ENCODE measurements around the gene ZFYVE9. TPM values are rescaled to one million over a fixed set of nuclear protein-coding genes. Genes with fewer than 3 reads are reported as not detected.
A peak's percentile ranks its signal among the peaks of the same experiment; 100 is the strongest.

The ZFYVE9 gene
- total and polyA plus RNA-seq, 9 of the 15 experiments (the other 6 are each of a cell fraction or from before 2014, with no cell fraction given) = 0.52 to 14.4 (median 8.9) TPM

DNA sequence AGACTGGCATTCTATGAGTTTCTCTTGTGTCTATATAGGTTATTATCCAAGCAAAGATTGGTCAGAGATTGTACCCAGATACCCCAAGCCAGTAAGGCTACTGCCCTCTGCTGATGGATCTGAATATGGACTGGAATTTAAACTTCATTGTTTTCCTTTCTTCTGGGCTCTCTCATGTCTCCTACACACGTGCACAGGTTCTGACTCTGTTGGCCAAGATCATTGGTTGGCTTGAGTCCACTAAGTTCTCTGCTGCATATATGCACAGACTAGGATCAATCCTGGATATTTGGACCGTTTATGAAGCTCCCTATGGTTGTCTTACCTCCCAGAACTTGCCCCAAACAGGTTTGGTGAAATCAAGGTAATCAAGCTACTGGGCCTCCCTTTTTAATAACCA lies 154.5 kb downstream of the ZFYVE9 start:
- H3K36me3 ChIP-seq (ENCODE audit: control insufficient read depth, insufficient read depth, low read length) = peaks cover 7% of the 10 kb centered on the region; the same call in 1 of the 3 replicates
- H3K27ac ChIP-seq (ENCODE audit: extremely low read depth, low read depth, low read length) = no peak overlapping the region
- H3K9me1 ChIP-seq (ENCODE audit: control insufficient read depth, insufficient read depth, low read length) = no peaks in the 10 kb centered on the region
- H3K4me1 ChIP-seq (replicated peaks in 1 of 2; ENCODE audit: control insufficient read depth in 2 of 2, insufficient read depth in 2 of 2, low read length in 2 of 2) = no peaks in the 10 kb centered on the region
- DNase-seq (ENCODE audit: extremely low read depth in 1 of 4, low spot score in 3 of 4) (peak; percentile 48 to 73 (median 59)), ATAC-seq (peak; percentile 96), FAIRE-seq (peak; percentile 86)
- intact Hi-C loops (cut with micrococcal nuclease) = loop anchor here (1.0 to 5.0 kb wide), 4 partner anchors 52 to 399 kb away; partner anchors contain the start of gene ZFYVE9
- H3K27me3 ChIP-seq (ENCODE audit: control insufficient read depth in 2 of 2, insufficient read depth in 2 of 2, low read length in 2 of 2) = no peaks in the 10 kb centered on the region
- no TSS peak for BruUV-seq (replicated peaks)
- H4K20me1 ChIP-seq (replicated peaks; ENCODE audit: control insufficient read depth, insufficient read depth, low read length) = no peaks in the 10 kb centered on the region
- ChIA-PET POLR2A (interaction anchor here (1.0 to 1.4 kb wide), 2 partner anchors 11 to 14 kb away, joined by 3 to 5 read pairs; no protein-coding TSS in a partner anchor), CTCF (ENCODE audit: low intra/inter-chr PET ratio) (interaction anchor here (0.6 to 2.7 kb wide), 5 partner anchors 153 to 400 kb away, joined by 3 to 17 read pairs (median 5); partner anchors contain the start of gene ZFYVE9)
- H3K79me2 ChIP-seq (ENCODE audit: control insufficient read depth, insufficient read depth, low read length) = no peaks in the 10 kb centered on the region
- WGBS (ENCODE audit: insufficient coverage, low coverage, missing lambda C conversion rate) = 4% methylated on average over 2 of the region's 2 CpGs
- H3K4me2 ChIP-seq (ENCODE audit: insufficient read depth, low read length) = no peak overlapping the region
- H3K9ac ChIP-seq (ENCODE audit: insufficient read depth in 1 of 2, low read depth in 2 of 2, low read length in 2 of 2) = no peak overlapping the region
- no peak overlapping the region for H3K4me3 ChIP-seq
- in situ Hi-C loops (cut with MboI) = loop anchor here (5.0 kb wide), 1 partner anchor 169 kb away; no protein-coding TSS in a partner anchor
- 0 out of 2 replicates have a peak overlapping the region, but pooled peaks have one; percentile 40 for H2AFZ ChIP-seq (ENCODE audit: low read depth, low read length)
- no peaks in the 10 kb centered on the region for H3K9me3 ChIP-seq (replicated peaks; ENCODE audit: control insufficient read depth, insufficient read depth, low read depth, low read length)
- TF ChIP-seq, protein P1, sequence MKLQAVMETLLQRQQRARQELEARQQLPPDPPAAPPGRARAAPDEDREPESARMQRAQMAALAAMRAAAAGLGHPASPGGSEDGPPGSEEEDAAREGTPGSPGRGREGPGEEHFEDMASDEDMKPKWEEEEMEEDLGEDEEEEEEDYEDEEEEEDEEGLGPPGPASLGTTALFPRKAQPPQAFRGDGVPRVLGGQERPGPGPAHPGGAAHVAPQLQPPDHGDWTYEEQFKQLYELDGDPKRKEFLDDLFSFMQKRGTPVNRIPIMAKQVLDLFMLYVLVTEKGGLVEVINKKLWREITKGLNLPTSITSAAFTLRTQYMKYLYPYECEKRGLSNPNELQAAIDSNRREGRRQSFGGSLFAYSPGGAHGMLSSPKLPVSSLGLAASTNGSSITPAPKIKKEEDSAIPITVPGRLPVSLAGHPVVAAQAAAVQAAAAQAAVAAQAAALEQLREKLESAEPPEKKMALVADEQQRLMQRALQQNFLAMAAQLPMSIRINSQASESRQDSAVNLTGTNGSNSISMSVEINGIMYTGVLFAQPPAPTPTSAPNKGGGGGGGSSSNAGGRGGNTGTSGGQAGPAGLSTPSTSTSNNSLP (IDR thresholded peaks at IDR 0.05; ENCODE audit: borderline replicate concordance, low read depth, low read length) = 0 out of 2 replicates have a peak, but pooled peaks have one; percentile 19
- TF ChIP-seq HNRNPL (IDR thresholded peaks at IDR 0.05; ENCODE audit: low read depth, low read length) = no peak
- TF ChIP-seq, protein P2, sequence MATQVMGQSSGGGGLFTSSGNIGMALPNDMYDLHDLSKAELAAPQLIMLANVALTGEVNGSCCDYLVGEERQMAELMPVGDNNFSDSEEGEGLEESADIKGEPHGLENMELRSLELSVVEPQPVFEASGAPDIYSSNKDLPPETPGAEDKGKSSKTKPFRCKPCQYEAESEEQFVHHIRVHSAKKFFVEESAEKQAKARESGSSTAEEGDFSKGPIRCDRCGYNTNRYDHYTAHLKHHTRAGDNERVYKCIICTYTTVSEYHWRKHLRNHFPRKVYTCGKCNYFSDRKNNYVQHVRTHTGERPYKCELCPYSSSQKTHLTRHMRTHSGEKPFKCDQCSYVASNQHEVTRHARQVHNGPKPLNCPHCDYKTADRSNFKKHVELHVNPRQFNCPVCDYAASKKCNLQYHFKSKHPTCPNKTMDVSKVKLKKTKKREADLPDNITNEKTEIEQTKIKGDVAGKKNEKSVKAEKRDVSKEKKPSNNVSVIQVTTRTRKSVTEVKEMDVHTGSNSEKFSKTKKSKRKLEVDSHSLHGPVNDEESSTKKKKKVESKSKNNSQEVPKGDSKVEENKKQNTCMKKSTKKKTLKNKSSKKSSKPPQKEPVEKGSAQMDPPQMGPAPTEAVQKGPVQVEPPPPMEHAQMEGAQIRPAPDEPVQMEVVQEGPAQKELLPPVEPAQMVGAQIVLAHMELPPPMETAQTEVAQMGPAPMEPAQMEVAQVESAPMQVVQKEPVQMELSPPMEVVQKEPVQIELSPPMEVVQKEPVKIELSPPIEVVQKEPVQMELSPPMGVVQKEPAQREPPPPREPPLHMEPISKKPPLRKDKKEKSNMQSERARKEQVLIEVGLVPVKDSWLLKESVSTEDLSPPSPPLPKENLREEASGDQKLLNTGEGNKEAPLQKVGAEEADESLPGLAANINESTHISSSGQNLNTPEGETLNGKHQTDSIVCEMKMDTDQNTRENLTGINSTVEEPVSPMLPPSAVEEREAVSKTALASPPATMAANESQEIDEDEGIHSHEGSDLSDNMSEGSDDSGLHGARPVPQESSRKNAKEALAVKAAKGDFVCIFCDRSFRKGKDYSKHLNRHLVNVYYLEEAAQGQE (IDR thresholded peaks at IDR 0.05; ENCODE audit: borderline replicate concordance) = peak; percentile 91
- TF ChIP-seq, protein P2 (CRISPR knock-in tag; IDR thresholded peaks at IDR 0.05; ENCODE audit: low read depth) = no peak
- TF ChIP-seq RB1 (IDR thresholded peaks at IDR 0.05; ENCODE audit: low read depth) = peak; percentile 59
- no peak for TF ChIP-seq ZKSCAN1 (IDR thresholded peaks at IDR 0.05; ENCODE audit: low read depth, low read length)
- 0 out of 2 replicates have a peak, but pooled peaks have one; percentile 6 for TF ChIP-seq ELF4 (CRISPR knock-in tag; IDR thresholded peaks at IDR 0.05)
- peak; percentile 41; the same call in 1 of the 2 replicates for TF ChIP-seq TEAD4 (IDR thresholded peaks at IDR 0.05; ENCODE audit: low read length)
- no peak for TF ChIP-seq TEAD4 (CRISPR knock-in tag; IDR thresholded peaks at IDR 0.05; ENCODE audit: borderline replicate concordance)
- peak; percentile 95 to 98 for TF ChIP-seq RAD21 (CRISPR knock-in tag; conservative IDR thresholded peaks at IDR 0.05 in 1 of 2, IDR thresholded peaks at IDR 0.05 in 1 of 2)
- peak; percentile 44; the same call in 1 of the 2 replicates for TF ChIP-seq JUN (IDR thresholded peaks at IDR 0.05; ENCODE audit: borderline replicate concordance, low read depth, low read length)
- no peak for TF ChIP-seq JUN (CRISPR knock-in tag; IDR thresholded peaks at IDR 0.05; ENCODE audit: borderline replicate concordance)
- peak; percentile 50; the same call in 1 of the 2 replicates for TF ChIP-seq CC2D1A (IDR thresholded peaks at IDR 0.05)

Measured in K562 (cell line).